ENCODE measurements around the gene SMYD3. TPM values are rescaled to one million over a fixed set of nuclear protein-coding genes. Genes with fewer than 3 reads are reported as not detected.
"Not testable (repeated sequence)": the region's sequence is repeated elsewhere in the genome, so short reads cannot be mapped to it uniquely, and the experiment has no call there.

Gene SMYD3
- total RNA-seq, 1 experiment from 2014 or later, result 69.6 TPM

DNA sequence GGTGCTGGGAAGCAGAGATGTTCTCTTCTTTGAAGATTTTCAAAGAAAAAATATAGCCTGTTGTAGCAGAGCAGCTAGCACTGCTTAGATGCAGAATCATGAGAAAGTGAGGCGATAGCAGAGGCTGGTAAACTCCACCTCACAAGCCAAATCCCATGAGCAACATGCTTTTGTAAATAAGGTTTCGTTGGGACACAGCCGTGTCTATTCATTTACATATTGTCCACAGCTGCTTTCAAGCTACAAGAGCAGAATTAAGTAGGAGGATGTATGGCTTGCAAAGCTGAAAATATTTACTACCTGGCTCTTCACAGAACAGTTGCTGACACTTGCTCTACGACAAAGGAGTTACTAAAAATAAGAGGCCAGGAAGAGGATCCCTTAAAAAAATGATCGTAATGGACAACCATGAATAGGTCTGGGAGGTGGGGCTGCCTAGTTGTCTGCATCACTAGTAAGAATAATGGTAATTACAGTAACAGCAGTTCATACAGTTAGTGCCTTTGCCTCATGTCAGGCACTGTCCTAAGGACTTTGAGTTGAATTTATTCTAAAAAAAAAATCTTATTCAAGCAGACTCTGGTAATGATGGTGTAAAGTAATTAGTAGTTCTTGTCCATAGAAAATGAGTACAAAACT is 730.3 kb downstream of the SMYD3 start:
- DNase-seq (ENCODE audit: low spot score), result no peak

DNA sequence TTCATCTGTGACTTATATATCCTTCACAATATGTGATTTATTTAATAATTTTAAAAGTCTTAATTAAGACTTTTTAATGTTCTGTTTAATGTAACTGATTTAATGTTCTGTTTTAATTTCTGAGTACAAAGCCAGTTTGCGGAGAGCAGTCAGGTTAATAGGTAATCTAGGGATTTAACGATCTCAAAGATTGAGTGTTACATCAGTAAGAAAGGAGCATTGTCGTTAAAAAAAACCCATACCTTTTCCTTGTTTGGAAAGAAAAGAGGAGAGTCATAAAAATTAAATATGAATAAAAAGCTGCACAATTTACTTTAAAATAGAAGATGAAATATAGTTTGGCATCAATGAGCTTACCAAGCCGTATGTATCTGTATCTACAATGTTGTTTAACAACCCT is 730.9 kb downstream of the SMYD3 start:
- in situ Hi-C loops (cut with HindIII; ENCODE audit: low sequenced_read_pairs), result no loop called here
- DNase-seq (ENCODE audit: low spot score), result no peak

More for the DNA sequence above, 730.3 kb downstream of the SMYD3 start:
- in situ Hi-C loops (cut with HindIII; ENCODE audit: low sequenced_read_pairs), result no loop called here

DNA sequence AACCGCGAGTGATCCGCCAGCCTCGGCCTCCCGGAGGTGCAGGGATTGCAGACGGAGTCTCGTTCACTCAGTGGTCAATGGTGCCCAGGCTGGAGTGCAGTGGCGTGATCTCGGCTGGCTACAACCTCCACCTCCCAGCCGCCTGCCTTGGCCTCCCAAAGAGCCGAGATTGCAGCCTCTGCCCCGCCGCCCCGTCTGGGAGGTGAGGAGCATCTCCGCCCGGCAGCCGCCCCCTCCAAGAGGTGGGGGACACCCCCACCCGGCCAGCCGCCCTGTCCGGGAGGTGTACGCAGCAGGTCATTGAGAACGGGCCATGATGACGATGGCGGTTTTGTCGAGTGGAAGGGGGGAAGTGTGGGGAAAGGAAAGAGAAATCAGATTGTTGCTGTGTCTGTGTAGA is 732.1 kb downstream of the SMYD3 start:
- DNase-seq (ENCODE audit: low spot score); in situ Hi-C loops (cut with HindIII; ENCODE audit: low sequenced_read_pairs): not testable (repeated sequence)

DNA sequence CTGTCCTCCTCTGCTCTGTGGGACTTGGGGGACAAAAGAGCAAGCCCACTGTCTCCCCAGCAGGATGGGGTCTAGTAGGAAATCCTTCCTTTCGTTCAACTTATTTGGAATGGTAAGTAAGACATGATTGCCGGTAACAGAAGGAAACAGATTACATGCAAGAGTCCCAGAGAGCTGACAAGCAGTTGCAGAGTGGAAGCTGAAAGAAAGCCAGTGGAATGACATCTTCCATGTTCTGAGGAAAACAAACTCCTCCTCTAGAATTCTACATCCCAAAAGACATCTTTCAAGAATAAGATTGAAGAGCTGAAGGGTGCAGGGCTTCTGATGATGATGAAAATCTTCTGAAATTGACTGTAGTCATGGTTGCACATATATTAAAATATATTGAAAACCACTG is 732.9 kb downstream of the SMYD3 start:
- DNase-seq (ENCODE audit: low spot score), result no peak
- in situ Hi-C loops (cut with HindIII; ENCODE audit: low sequenced_read_pairs), result no loop called here

DNA sequence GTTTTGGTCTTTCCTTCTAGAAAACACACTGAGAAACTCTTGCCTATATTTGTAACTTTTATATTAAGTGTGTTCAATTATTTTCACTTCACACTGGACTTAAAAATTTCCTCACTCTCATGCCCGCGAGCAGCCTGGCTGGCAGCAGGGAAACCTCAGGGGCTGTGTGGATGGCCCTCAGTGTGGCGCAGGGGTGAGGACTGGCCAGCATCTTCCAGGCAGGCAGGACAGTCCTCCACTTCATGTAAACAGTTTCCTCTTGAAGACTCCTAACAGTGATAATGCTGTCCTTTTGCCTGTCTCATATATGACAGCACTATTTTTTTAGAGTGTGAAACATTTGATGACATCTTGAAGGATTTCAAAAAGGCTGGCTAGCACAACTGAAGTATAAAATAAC is 733.7 kb downstream of the SMYD3 start:
- in situ Hi-C loops (cut with HindIII; ENCODE audit: low sequenced_read_pairs), result no loop called here
- no peak for DNase-seq (ENCODE audit: low spot score)

DNA sequence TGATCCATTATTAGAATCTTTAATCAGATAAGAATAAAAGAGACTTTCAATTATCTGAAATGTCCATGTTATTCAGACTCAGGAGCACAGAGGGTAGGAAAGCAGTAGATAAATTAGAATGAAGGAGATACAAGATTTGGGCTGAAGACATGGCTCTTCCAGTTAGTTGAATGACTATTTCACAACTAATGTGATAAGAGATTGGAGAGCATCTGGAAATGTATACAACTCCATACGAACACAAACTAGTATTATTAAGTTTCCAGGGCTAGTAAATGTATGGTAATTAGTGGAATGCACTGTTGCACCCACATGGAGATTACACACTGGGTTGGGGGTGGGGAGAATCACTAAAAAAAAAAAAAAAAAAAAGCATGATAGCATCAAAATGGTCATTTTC is 734.3 kb downstream of the SMYD3 start:
- in situ Hi-C loops (cut with HindIII; ENCODE audit: low sequenced_read_pairs), result no loop called here
- no peak for DNase-seq (ENCODE audit: low spot score)

DNA sequence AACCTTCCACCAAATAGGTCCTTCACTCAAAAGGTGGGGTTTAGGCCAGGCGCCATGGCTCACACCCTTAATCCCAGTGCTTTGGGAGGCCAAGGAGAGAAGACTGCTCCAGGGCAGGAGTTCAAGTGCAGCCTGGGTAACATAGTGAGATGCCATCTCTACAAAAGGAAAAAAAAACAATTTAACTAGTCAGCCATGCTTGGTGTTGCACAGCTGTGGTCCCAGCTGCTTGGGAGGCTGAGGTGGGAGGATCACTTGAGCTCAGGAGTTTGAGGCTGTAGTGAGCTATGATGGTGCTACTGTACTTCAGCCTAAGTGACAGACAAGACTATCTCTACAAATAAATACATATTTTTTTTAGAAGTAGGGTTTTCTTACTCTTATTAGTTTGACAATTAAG is 734.8 kb downstream of the SMYD3 start:
- no peak for DNase-seq (ENCODE audit: low spot score)
- in situ Hi-C loops (cut with HindIII; ENCODE audit: low sequenced_read_pairs), result no loop called here

DNA sequence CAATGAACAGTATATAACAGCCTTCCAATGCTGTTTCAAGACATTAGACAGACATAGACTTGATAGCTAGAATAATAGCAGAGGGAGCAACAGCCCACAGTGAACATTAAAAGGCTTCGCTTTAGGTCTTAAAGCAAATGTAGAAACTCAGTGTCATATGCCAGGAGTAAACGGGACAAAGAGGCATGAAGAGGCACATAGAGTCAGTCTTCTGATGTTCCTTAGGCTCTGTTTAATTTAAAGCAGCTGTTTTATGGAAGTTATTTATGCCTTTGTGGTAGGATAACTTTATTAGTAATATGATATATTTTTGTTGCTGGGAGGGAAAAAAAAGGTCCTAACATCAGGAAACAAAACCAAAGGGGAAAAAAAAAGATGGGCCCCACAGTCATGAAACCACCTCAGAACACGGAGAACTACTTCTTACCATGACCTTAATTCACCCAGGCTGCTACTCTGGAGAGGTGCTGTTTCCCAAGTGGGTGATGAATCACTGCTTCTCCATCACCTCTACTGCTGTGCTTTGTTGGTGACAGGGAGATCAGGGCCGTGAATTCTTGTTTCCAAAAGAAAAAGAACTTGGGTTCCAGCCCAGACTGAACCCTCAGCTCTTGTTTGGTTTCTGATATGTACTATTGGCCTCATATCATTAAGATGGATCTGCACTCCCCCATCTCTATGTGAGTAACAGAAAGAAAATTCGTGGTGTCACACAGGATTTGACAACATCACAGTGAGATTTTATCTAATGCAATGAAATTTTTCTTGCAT is 735.4 kb downstream of the SMYD3 start:
- no peak for DNase-seq (ENCODE audit: low spot score)
- in situ Hi-C loops (cut with HindIII; ENCODE audit: low sequenced_read_pairs), result no loop called here

DNA sequence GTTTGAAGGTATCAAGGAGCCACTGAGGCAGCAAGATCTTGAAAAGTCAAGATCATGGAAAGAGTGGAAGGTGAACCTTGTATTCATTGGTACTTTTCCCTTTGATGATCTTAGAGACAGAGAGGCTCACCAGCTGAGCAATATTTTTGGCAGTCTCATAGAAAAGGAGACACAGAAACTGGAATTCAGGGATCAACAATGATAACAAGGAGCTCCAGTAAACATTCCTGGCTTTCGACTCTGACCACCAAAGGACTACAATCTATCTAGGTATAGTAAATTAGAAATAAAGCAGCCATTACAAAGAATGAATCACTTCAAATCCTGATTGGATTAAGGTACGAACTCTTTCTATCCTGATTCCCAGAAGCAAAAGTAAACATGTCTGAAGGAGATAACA is 736.9 kb downstream of the SMYD3 start:
- DNase-seq (ENCODE audit: low spot score), result no peak

DNA sequence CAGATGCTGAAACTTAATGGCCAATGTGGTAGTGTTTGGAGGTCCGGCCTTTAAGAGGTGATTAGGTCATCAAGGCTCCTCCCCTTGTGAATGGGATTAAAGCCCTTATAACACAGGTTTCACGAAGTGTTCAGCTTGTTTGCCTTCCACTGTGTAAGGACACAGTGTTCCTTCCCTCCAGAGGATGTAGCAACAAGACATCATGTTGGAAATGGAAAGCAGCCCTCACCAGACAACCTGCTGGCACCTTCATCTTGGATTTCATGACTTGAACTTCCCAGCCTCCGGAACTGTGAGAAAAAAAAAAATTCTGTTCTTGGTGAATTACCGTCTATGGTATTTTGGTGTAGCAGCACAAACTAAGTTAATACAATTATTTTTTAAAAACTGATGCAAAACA is 738.5 kb downstream of the SMYD3 start:
- in situ Hi-C loops (cut with HindIII; ENCODE audit: low sequenced_read_pairs), result no loop called here
- no peak for DNase-seq (ENCODE audit: low spot score)

More for the DNA sequence above, 736.9 kb downstream of the SMYD3 start:
- in situ Hi-C loops (cut with HindIII; ENCODE audit: low sequenced_read_pairs), result no loop called here

DNA sequence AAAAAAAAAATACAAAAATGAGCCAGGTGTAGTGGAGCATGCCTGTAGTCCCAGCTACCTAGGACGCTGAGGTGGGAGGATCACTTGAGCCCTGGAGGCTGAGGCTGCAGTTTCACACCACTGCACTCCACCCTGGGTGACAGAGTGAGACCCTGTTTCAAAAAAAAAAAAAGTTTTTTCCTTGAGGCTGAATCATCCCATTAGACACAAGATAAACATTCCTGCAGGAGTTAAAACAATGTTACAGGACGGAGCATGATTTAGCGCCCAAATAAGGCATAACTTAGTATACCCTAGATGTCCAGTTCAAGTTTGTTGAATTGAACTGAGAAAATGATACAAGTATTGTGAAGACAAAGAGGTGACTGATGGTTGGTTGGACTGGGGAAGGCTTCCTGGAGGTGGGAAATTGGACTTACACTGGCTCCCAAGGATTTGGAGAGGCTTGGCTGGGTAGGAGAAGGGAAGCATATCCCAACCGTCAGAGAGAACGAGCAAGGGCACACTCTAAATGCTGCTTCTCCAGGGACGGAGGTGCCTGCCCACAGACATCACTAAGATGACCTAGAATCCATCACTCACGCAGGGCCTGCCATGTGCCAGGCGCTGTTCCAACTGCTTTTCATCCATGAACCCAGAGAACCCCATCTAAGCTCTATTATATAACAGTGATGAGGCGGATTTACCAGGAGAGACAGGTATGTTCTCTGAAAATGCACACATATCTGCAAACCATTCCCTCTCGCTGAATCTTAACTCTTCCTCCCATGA is 741.7 kb downstream of the SMYD3 start:
- in situ Hi-C loops (cut with HindIII; ENCODE audit: low sequenced_read_pairs), result no loop called here
- DNase-seq (ENCODE audit: low spot score), result peak; percentile 82

DNA sequence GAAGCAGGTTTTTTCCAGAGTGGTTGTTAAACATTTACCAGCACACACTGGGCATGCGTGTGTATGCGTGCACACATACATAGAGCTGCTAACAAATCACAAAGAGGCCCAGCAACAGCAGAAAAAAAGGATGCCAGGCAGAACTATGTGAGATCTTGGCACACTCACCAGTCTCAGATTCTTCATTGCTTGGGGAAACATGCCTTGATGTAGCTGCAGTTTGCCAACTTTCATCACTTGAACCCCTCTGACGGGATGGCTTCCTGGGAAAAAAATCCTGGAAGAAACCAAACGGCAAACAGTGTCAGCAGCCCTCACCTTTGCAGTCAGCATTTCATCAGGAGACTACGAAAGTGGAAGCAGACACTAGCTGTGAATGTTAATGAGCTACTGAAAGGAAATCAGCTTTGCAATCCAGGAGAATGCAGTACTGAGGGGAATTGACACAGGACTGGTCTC is 743.2 kb downstream of the SMYD3 start:
- no peak for DNase-seq (ENCODE audit: low spot score)
- in situ Hi-C loops (cut with HindIII; ENCODE audit: low sequenced_read_pairs), result no loop called here

DNA sequence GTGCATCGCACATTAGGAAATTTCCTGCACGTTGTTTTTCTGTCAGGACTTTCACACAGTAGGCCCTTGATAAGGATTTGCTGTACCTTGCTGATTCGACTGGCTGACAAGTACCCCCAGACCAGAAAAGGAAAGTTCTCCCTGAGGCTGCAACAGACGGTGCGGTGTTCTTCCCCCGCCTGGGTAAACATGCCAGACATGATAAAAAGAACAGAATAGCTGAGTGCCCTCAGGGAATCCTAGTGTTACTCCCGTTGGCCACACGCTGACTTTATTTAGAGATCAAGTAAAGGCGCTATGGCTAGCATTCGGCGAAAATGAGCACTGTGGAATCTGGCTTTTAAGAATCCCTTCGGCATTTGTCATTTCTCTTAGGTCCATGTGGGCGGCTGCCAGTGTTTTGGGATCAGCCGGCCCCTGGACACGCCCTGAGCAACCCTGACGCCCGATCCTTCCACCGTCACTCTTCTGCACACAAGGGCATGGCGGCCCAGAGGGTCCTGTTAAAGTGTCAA is 744.6 kb downstream of the SMYD3 start:
- DNase-seq (ENCODE audit: low spot score), result no peak
- in situ Hi-C loops (cut with HindIII; ENCODE audit: low sequenced_read_pairs), result no loop called here

DNA sequence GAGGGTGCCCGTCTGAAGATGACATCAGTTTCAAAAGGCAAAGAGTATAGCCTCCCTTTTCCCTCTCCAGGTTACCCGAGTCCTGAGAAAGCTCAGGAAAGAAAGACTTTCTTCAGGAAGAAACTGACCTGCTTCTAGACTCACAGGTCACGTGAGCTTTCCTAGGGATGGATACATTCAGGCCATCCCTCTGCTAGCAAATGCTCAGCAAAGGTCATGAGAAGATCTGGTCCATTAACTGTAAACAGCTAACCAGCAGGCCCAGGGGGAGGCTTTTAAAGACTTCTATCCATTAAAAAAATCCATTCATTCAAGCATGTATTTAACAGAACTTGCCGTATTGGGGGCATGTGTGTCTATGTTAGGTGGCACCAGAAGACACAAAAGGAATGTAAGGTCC is 746.8 kb downstream of the SMYD3 start:
- in situ Hi-C loops (cut with HindIII; ENCODE audit: low sequenced_read_pairs), result no loop called here
- no peak for DNase-seq (ENCODE audit: low spot score)

DNA sequence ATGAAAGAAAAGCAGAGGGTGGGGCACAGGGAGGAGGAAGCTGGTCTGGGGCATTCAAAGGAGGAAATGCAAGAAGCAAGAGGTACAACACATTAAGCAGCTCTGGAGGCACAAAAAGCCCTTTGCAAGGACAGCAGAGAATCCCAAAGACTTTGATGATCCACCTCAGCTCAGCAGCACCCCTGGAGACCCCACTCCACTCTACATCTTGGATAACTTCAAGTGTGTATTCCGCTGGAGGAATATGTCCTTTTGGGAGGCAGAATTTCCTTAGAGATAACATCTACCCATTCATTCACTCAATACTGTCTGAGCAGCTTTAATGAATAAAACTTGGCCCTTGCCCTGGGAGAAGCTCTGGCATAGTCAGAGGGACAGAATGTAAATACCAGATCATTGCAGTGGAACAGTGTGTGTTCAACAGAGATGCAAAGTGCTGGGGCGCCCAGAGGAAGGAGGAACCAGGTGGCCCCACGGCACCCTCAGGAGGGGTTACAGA is 752.6 kb downstream of the SMYD3 start:
- in situ Hi-C loops (cut with HindIII; ENCODE audit: low sequenced_read_pairs), result no loop called here
- no peak for DNase-seq (ENCODE audit: low spot score)

DNA sequence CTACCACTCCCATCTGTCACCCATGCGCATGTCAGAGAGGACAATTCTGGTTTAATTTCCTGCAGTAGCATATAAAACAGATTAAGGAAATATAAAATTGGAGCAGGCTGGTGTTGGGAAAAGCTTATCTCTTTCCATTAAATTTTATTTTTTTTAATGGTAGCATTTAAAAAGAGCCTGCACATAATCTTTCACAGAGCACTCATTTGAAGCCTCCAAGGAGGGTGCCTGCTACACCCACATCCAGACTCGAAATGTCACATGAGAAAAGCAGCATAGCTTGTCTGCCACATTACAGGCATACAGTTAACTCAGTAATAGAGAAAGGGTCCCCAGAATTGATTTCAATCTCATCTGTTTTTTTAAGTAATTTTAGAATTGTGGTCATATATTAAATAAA is 753.3 kb downstream of the SMYD3 start:
- DNase-seq (ENCODE audit: low spot score), result no peak
- in situ Hi-C loops (cut with HindIII; ENCODE audit: low sequenced_read_pairs), result no loop called here

DNA sequence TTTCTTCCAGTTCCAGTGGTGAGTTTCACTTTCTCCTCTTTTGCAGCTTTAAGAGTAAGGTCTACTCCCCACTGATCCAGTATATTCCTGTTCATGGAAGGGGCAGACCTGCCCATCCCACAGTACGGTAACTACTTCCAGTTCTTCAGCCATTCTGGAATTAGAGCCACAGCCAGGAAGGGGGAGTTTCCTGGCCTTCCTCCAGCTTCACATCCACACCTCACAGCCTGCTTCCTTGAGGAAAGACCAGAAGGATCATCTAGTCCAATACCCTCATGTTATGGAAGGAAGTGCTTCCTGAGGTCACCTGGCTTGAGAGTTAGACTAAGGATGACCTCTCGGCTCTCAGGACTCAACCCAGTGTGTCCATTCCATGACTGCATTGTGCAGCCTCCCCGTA is 754.5 kb downstream of the SMYD3 start:
- DNase-seq (ENCODE audit: low spot score), result no peak
- in situ Hi-C loops (cut with HindIII; ENCODE audit: low sequenced_read_pairs), result no loop called here

DNA sequence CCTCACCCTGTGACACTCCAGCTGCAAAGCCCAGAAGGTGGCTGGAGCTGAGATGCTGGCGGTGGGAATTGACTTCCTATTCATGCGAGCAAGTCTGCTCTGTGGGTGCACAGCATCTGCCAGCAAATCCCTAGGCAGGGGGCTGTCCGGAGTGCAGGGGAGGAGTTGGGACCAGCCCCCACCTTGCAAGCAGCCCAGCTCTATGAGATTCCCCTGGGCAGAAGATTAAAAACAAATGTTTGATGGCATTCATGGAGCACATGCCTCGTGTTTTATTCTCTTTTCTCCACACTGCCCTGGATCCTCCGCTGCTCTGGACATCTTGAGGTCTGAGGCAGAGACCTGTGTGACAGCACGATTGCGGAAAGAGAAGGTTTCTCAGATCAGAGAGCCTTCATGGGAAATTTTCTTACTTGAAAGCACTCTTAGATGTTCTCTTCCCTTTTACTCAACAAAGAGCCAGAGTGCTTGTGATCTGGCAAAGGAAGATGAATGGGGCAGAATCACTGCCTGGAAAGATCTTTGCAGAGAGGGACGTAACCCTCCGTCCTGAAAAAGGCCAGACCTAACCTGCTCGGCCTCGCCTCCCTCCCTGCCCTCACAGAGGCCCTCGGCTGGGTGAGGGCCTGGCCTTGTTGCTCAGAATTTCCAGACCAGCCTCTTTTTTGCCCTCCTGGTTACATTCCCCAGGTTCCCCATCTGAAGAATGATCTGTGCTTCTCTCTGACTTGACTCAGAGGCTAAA is 755.2 kb downstream of the SMYD3 start:
- in situ Hi-C loops (cut with HindIII; ENCODE audit: low sequenced_read_pairs), result no loop called here
- no peak for DNase-seq (ENCODE audit: low spot score)

DNA sequence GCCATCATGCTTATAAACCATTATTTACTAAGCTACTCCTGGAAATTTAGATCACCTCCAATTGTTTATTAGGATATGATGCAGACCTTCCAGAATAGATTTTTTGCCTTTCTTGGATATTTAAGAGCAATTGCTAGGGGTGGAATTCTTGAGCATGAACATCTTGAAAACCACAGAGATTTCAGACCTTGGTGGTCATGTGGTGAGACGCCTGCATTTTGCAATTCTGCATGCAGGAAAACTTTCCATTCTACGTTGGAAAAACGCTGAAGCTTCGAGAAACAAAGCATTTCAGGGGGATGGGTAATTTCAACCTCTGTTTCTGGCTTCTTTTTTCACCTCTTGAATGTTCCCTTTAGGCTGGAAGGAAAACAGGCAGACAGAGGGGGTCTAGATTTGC is 756.0 kb downstream of the SMYD3 start:
- in situ Hi-C loops (cut with HindIII; ENCODE audit: low sequenced_read_pairs), result no loop called here
- DNase-seq (ENCODE audit: low spot score), result no peak
